ENCODE measurements around the gene TAS2R60. TPM values are rescaled to one million over a fixed set of nuclear protein-coding genes. Genes with fewer than 3 reads are reported as not detected.

Gene TAS2R60
- total RNA-seq, 1 experiment from 2014 or later = not detected

GRCh38 chr7:143396625-143397556 is 46.4 kb upstream of the TAS2R60 start:
- Histone ChIP-seq H4K91ac (ENCODE audit: insufficient read length, low read depth, low read length) (no peak overlapping the region), H3K4me2 (ENCODE audit: insufficient read depth, insufficient read length, low read length) (no peak overlapping the region), H2BK15ac (ENCODE audit: low read depth, low read length) (no peak overlapping the region), H3K4ac (ENCODE audit: low read depth, low read length) (no peak overlapping the region), H2BK5ac (ENCODE audit: insufficient read length, low read length) (no peak overlapping the region), H3T11ph (ENCODE audit: low read length) (no peak overlapping the region), H2BK12ac (ENCODE audit: insufficient read length, low read depth, low read length) (no peak overlapping the region), H3K27me3 (ENCODE audit: insufficient read depth, low read length) (no peaks in the 10 kb centered on the region), H3K9ac (ENCODE audit: extremely low read depth, insufficient read length, low read length) (no peak overlapping the region), H3K23me2 (ENCODE audit: insufficient read length, low read depth, low read length, poor library complexity, severe bottlenecking) (no peaks in the 10 kb centered on the region), H3K14ac (ENCODE audit: insufficient read depth, low read length) (no peak overlapping the region), H2AFZ (ENCODE audit: low read length) (no peak overlapping the region), H4K8ac (replicated peaks; ENCODE audit: insufficient read length, low read depth, low read length) (no peak overlapping the region), H3K23ac (ENCODE audit: insufficient read length, low read depth, low read length) (no peak overlapping the region), H2BK20ac (ENCODE audit: low read depth, low read length, poor library complexity, severe bottlenecking) (no peak overlapping the region), H3K79me1 (ENCODE audit: insufficient read depth, low read depth, low read length, poor library complexity, severe bottlenecking) (no peaks in the 10 kb centered on the region), H2BK120ac (ENCODE audit: low read depth, low read length, poor library complexity, severe bottlenecking) (no peak overlapping the region), H3K4me1 (ENCODE audit: insufficient read depth, low read length) (no peaks in the 10 kb centered on the region), H3K56ac (ENCODE audit: insufficient read length, low read depth, low read length) (no peak overlapping the region), H2AK5ac (ENCODE audit: insufficient read length, low read length) (no peak overlapping the region), H4K20me1 (ENCODE audit: control insufficient read depth, insufficient read depth, insufficient read length) (no peaks in the 10 kb centered on the region), H3K27ac (ENCODE audit: insufficient read length, low read depth, low read length) (no peak overlapping the region), H4K5ac (ENCODE audit: insufficient read length, low read depth, low read length) (no peak overlapping the region), H3K9me3 (ENCODE audit: control insufficient read depth, low read depth, low read length) (no peaks in the 10 kb centered on the region), H3K79me2 (ENCODE audit: insufficient read depth, low read length) (no peaks in the 10 kb centered on the region), H3K18ac (ENCODE audit: insufficient read length, low read depth, low read length) (no peak overlapping the region)
- no peak overlapping the region for H3K4me3 Mint-ChIP-seq
- DNase-seq = no peak
- no peaks in the 10 kb centered on the region for H3K9me3 Mint-ChIP-seq
- no peak for TF ChIP-seq CTCF (conservative IDR thresholded peaks at IDR 0.05)
- H3K36me3 Mint-ChIP-seq (ENCODE audit: insufficient read depth in 1 of 3, low read depth in 3 of 3) = peaks cover 68 to 98% (median 97%) of the 10 kb centered on the region in 3 experiments
- WGBS (ENCODE audit: extremely low coverage, insufficient read length, low lambda C conversion rate) = no CpG with 5 or more reads among the region's 28 CpGs
- no peaks in the 10 kb centered on the region for H3K4me1 Mint-ChIP-seq
- peak overlapping the region in 1 of 3 experiments; percentile 34; a peak in 1 of 7 replicates for H3K27ac Mint-ChIP-seq
- H3K27me3 Mint-ChIP-seq (ENCODE audit: low read depth) = peaks cover 2% of the 10 kb centered on the region; the same call in 1 of the 2 replicates
